HG03460 (cell line): ENCODE results near the gene TSPYL4.

ENCODE experiments used
- ATAC-seq: cut with Tn5 transposase; IDR thresholded peaks from one replicate; pipeline ENCODE4 v1.9.1; 2021; ENCODE audit not compliant: unreplicated experiment

Gene TSPYL4

GRCh38 chr6:116229287-116229913 is 24.5 kb downstream of the TSPYL4 start:
- no peak for ATAC-seq

DNA sequence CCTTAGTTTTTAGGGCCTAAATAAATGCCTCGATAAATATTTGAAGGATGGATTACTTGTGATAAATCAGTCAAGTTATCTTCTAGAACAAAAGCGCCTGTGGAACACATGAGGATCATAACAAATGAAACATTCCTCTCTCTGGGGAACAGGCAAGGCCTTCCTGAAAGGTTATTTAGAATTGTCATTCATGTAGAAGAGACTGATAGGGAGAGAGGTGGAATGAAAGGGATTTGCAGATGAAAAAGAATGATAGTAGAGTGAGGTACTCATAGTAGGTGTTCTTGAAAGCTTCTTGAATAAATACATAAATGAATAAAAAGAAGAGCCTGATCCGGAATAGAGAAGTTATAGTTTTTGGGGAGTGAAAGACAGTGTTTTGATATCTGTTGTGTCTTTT is 30.5 kb downstream of the TSPYL4 start:
- no peak for ATAC-seq

DNA sequence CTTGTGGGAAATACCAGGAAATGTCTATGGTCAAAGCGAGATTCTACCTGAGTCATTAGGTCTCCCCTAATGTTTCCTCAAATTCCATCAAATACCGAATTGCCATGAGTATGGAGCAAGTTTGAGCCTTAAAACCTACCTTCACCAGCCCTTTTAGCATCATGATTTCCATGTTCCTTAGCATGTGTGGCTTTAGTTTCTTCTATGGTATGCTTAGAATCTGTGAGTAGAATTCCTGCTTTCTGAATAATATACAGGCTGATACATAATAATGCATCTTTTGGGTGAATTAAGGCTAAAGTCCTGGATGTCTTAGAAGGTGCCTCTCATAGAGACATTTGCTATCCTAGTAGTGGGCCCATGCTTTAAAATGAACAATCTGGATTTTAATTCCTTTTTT is 32.0 kb downstream of the TSPYL4 start:
- ATAC-seq, result no peak

- ATAC-seq, result no peak
These were observed 32.8 kb downstream of the TSPYL4 start for GRCh38 chr6:116221067-116221466.

DNA sequence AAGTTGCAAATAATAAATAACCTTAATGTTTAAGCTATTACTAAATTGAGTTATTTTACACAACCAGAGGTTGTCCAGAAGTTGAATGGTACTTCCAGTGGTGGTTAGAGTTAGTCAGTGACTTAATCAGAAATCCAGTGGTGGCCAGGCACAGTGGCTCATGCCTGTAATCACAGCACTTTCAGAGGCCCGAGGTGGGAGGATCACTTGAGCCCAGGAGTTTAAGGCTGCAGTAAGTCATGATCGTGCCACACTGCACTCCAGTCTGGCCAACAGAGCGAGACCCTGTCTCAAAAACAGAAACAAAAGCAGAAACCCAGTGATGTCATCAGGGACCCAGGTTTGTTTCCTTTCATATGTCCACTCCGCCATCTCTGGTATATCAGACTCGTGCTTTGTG is 35.0 kb downstream of the TSPYL4 start:
- ATAC-seq, result no peak

GRCh38 chr6:116218172-116218633 is 35.7 kb downstream of the TSPYL4 start:
- no peak for ATAC-seq

DNA sequence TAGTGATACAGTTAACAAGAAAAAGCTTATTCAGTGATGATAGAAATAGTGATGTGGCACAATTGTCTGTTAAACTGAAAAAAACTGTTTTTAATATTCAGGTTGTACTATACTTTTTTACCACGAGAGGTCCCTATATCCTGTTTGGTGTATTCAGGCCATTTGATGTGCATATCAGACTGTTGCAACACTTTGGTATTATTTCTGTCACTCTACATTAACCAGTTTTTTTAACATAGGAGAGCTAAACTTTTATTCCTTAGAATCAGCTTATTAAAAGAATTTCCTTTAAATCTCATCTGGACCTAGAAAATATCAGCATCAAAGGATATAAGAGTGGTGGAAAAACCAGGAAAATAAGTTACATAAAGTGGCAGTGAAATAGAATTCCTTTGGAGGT is 36.8 kb downstream of the TSPYL4 start:
- no peak for ATAC-seq

DNA sequence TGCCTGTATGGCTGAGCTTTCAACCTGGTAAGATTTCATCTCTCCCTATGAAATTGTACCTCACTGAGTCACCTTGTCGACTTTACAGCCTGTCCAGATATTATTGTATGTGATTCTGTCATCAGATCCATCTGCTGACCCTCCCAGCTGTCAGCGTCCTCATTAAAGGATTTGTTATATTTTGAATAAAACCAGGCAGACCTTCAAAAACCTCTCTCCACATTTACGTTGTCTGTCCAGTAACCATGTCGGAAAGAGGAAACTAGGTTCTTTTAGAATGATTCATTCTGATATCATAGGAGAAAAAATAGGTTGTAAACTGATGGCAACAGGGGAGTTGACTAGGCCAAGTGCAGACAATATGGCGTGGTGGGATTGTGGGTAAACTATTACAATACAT is 38.5 kb downstream of the TSPYL4 start:
- no peak for ATAC-seq

DNA sequence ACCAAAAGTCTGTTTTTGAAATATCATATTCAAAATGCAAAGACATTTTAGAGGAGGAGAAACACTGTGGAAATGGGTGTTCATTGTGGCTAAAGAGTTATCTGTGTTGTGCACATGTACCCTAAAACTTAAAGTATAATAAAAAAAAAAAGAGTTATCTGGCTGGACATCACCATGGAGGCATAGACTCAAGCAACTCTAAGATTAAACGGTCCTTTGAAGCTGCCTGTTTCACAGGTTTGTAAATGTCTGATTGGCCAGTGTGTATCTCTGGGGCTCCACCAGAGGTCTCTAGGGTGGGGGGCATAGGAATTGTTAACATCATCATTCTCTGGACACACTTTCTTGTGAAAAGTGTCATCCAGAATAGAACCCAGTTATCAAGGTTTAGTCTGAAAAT is 39.2 kb downstream of the TSPYL4 start:
- no peak for ATAC-seq

DNA sequence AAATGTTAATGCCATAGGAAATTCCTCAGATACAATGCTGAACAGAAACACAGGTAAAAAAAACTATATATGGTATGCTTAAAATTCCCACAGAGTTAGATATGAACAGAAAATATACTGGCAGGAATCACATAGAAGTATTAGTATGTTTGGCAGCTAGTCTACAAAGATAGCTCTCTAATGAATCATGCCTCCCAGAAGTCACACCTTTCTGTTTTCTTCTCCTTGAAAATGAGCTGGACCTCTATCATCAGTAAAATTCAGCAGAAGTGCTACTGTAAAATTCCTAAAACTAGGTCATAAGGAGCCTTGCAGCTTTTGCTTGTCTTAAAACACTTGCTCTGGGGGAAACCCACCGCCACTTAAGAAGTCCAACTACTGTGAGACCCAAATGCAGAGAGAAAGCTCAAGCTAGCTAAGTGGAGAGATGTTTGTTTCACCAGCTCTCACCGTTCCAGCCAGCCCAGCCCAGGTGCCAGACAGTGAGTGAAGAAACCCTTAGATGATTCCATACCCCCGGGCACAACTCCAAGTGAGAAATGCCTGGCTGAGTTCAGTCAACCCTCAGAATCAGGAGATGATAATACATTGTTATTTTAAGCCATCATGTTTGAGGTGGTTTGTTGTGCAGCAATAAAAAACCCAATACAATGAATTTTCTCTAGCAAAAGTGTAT is 43.0 kb downstream of the TSPYL4 start:
- ATAC-seq, result no peak

DNA sequence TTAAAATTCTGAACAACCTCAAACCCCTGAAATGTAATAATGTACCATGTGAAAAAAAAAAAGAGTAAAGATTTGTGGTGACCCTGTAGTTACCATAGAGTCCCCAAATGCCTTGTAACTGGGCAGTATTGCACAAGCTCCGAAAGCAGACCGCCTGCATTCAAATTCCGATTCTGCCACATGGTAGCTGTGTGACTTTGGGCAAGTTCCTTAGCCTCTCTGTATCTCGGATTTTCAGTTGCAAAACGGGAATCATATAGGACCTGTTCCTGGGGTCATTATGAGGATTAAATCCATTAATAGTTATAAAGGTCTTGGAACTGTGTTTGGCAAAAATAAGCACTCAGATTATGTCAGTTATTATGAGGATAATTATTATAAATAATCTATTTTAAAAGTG is 43.6 kb downstream of the TSPYL4 start:
- no peak for ATAC-seq

DNA sequence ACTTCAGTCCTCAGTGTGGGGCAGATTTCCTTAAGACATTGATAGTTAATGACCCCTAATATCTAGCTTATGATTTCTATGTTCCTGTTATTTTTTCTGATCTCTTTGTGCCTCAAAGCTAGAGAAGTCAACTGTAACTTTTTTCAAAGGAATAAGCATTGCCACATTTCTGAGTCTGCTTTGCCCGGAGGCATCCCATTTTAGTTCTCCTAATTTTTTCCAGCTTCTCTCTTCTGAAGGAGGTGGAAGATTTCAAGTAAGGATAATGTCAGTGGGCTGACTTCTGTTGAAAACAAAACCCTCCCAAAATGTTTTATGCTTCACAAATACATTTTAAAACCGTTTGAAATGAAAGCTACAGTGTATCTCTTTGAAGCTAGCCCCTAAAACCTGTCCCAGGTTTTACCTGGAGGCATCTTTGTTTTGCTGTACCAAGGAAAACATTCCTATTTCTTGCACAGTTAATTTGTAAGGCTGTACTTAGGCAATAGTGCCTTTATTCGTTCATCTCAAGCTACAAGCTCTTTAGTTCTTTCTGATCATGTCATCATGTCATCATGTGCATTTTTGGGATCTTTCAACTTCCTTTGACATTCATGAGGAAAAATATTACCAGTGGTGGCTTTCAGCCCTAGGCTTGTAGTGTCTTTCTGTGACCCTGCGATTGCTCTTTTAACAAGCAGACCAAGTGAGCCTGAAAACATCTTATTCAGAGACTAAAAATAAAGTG is 45.7 kb downstream of the TSPYL4 start:
- no peak for ATAC-seq

DNA sequence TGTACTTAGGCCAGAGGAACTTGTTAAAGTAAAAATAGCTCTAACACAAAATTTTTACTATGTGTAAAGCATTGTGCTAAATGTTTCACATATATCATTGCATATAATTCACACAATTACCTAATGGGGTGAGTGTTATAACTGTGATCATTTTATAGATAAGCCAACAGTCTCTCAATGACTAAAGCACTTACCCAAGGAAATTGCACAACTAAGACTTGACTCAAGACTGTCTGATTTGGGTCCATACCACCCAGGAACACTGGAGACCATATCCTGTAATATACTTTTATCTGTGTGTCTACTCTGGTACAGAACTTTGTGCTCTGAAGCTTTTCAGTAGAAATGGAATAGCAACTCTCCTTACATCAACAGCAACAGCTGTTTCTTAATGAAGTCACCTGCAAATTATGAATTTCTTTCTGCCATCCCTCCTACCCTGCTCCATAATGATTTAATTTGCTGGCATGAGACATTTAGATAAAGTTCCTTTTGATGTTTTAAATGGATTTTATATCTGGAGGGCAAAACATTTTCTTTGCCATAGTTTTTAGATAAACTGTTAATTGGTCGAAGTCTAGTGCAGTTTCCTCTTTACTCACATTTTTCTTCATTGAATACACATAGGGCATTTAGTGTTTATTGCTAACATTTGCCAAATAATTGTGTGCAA is 47.5 kb downstream of the TSPYL4 start:
- ATAC-seq, result no peak

DNA sequence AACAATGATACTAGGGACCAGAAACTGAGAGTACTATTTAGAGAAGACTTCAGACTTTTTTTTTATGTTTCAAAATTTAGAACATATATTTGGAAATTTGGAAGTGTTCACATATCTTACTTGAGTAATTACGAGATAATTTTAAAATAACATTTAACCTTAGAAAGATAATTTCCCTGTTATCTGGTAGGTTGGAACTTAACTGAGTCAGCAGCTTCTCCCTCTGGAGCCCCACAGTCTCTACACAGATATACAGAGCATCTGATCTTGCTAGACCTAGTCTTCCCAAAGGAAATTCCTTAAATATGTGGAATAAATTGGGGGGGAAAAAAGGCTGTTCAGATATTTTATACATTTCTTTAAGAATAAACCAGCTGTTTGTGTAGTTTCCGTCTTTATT is 48.6 kb downstream of the TSPYL4 start:
- ATAC-seq, result no peak

- ATAC-seq, result no peak
These were observed 52.3 kb downstream of the TSPYL4 start for GRCh38 chr6:116201538-116201937.

DNA sequence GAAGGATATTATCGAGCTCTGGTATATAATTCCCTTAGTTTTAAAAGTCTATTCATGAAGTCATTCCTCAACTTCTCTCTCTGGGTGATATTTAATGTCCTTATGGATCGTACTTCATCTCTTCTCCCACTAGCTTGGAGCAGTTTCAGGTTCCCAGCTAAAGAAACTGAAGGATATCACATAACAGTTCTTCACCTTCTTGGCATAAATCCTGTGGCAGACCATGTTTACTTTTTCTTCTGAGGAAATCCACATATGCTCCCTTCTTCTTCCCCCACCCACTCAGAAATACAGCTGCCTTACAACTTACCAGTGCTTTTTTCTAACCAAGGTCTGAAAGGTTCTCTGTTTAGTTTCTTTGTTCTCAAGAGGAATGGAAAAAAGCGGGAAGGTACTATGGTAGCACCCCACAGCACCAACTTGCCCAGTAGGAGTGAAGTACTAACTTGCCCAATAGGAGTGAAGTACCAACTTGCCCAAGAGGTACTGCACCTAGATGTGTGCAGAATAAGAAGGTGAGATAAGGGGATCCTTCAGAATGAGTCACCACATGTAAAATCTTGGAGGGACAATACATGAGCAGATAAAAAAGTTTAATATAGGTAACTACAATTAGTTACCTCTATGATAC is 53.1 kb downstream of the TSPYL4 start:
- ATAC-seq, result no peak
